HG03025 (cell line): ENCODE results near the gene AGPAT3.
"Not testable (repeated sequence)": the region's sequence is repeated elsewhere in the genome, so short reads cannot be mapped to it uniquely, and the experiment has no call there.

Experiments used
- ATAC-seq: cut with Tn5 transposase; IDR thresholded peaks from one replicate; pipeline ENCODE4 v1.9.1; 2021; ENCODE audit warnings: mild to moderate bottlenecking, moderate library complexity; ENCODE audit not compliant: unreplicated experiment, low FRiP score

Gene AGPAT3

DNA sequence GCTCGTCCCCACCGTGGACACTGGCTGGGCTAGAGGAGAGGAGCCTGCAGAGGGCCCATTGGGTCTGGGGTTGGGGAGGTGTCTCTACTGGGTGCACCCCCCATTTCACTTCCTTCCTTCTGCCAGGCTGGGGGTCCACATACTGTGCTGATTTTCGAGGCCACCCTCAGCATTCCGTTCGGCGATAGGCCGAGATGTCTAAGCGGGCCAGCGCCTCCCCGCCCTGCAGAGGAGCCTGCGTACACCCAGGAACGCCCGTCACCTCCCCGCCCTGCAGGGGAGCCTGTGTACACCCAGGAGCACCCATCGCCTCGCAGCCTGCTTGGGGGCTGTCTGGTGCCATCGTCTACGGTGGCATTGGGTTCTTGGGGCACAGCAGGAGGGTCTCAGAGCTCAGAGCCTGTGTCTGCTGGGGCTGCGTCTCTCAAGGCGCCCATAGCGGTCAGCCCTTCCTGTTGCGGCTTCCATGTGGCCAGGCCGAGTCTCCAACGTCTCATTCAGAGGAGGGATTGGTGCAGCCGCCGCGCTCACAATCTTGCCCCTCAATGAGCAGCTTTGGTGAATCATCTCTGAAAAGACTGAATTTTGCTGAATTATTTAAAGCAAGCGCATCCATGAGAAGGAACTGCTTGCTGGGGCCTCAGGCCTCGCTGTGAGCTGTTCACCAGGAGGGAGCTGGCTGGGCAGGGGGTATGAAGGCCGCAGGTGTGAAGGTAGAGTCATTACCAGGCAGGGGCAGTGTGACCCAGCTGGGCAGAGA lies 30.7 kb upstream of the AGPAT3 start:
- no peak for ATAC-seq

DNA sequence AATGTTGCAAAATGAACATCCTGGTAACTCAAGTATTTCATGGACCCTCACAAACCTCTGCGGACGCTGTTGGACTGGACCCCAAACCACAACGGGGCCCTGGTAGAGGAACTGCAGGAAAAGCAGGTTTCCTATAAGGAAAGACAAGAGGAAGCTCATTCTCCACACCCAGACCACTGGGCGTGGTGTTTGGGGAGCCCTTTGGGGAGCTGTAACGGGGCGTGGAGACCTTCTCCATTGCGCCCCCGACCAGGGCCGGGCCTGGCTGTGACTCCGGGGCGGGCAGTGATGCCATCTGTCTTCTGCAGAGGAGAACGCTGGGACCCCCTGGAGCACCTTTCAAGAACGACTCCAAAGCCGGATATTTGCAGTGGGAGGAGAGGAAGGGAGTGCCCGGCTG lies 30.0 kb upstream of the AGPAT3 start:
- no peak for ATAC-seq

DNA sequence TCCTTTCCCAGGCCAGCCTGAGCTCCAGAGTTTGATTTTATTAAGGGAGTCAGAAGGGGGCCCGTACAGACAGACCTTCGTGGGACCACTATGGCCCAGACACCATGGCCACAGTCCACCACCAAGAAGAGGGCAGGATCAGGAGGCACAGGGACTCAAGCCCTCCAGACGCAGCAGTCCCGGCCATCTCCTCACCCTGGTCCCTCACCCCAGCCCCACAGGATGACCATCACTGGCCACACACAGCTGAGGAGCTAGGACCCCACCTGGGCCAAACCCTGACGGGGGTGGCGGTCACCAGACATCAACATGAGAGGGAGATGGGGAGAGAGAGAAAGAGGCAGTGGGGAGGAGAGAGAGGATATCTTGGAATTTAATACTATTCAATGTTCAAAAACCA lies 29.2 kb upstream of the AGPAT3 start:
- ATAC-seq: no peak

DNA sequence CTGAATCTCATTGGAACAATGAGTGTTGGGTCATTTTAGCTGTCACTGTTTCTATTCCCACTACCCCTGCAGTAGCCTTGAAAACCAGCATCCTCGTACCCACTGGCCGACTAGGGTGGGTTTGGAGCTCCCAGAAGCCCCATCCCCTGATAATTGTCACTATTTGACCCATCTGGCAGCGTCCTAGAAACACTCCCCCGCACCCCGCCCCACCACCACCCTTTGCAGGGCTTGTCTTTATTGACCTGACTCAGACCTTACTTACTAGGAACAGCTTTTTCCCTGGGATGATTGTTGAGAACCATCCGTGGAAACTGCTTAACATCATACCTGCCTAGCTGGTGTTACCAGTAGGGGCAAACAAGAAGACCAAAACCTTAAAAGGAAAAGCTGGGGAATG lies 28.4 kb upstream of the AGPAT3 start:
- ATAC-seq: no peak

DNA sequence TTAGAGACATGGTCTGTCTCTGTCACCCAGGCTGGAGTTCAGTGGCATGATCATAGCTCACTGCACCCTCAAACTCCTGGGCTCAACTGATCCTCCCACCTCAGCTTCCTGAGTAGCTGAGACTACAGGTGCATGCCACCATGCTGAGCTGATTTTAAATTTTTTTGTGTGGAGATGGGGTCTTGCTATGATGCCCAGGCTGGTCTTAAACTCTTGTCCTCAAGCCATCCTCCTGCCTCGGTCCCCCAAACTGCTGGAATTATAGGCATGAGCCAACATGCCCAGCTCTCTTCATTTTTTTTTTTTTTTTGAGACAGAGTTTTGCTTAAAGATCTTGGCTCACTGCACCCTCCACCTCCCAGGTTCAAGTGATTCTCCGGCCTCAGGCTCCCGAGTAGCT lies 24.8 kb upstream of the AGPAT3 start:
- ATAC-seq: no peak

DNA sequence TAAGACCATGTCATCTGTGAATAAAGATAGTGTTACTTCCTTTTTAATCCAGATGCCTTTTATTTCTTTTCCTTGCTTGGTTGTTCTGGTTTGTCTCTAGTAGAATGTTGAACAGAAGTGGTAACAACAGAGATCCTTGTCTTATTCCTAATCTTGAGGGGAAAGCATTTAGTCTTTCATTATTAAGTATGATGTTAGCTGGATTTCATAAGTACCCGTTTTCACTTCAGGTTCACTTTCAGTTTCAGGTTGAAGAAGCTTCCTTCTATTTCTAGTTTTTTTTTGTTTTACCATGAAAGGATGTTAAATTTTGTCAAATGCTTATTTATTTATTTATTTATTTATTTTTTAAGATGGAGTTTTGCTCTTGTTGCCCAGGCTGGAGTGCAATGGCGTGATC lies 22.3 kb upstream of the AGPAT3 start:
- ATAC-seq: no peak

DNA sequence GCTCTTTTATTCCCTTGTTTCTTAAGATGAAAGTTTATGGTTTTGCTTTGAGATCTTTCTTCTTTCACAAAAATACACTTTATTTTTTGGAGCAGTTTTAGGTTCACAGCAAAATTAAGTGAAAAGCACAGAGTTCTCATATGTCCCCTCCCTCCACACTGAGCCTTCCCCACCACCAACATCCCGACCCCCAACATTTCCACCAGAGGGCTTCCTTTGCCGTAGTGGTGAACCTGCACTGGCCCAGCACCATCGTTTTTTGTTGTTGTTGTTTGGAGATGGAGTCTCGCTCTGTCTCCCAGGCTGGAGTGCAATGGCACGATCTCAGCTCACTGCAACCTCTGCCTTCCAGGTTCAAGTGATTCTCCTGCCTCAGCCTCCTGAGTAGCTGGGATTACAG lies 20.1 kb upstream of the AGPAT3 start:
- ATAC-seq: not testable (repeated sequence)

DNA sequence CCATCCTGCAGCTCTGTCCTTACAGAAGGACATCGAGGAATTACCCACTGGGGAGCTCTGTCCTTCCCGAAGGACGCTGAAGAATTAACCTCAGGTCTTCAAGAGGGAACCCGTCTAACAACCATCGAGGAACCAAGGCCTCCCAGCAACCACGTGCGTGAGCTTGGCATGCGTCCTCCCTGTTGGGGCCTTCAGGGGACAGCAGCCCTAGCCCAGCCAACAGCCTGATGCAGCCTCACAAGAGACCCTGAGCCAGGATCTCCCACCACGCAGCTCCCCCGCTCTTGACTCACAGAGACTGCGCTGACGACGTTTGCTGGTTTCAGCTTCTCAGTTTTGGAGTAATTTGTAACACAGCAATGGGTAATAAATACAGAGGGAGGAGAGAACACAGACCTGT lies 19.6 kb upstream of the AGPAT3 start:
- no peak for ATAC-seq

DNA sequence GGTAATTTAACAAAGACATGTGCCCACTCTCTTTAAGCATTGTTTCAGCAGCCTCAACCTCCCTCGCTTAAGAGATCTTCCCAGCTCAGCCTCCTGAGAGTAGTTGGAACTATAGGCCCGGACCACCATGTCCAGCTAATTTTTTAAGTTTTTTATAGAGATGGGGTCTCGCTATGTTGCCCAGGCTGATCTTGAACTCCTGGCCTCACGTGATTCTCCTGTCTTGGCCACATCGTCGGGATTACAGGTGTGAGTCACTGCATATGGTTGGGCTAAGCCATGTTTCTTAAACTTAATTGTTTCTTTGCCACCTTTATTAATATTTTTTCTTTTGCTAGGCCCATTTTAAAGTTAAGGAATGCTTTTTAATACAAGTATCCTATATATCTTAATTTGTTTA lies 18.6 kb upstream of the AGPAT3 start:
- ATAC-seq: no peak

DNA sequence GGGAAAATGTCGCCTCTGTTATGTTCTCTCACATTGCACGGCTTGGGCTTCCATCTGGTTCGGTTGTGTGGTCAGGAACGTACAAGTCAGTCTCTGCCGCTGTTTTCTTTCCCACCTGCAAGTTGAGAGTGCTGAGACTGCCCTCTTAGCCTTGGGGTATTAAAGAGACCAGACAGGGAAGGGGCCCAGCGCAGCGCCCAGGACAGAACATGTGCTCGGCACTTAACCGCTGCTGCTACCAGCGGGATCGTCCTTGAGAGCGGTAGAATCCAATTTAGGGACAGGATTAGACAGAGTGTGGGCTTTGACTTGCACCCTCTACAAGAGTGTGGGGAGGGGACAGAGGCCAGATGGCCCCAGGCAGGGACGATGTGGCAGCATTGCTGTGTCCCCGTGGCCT lies 17.7 kb upstream of the AGPAT3 start:
- ATAC-seq: no peak

DNA sequence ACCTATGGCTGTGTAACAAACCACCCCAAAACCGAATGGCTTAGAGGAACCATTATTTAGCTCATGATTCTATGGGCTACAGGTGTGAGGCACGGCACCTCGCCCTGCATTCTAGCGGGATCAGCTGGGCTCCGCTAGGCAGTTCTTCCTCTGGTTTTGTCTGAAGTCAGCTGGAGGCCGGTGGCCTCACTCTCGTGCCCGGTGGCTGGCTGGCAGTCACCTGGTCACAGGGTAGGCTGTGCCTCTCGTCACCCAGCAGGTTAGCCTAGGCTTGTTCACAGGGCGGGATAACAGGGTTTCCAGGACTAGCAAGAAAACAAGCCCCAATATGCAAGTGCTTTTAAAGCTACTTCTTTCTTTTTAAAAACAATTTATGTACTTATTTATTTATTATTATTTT lies 16.3 kb upstream of the AGPAT3 start:
- ATAC-seq: no peak

DNA sequence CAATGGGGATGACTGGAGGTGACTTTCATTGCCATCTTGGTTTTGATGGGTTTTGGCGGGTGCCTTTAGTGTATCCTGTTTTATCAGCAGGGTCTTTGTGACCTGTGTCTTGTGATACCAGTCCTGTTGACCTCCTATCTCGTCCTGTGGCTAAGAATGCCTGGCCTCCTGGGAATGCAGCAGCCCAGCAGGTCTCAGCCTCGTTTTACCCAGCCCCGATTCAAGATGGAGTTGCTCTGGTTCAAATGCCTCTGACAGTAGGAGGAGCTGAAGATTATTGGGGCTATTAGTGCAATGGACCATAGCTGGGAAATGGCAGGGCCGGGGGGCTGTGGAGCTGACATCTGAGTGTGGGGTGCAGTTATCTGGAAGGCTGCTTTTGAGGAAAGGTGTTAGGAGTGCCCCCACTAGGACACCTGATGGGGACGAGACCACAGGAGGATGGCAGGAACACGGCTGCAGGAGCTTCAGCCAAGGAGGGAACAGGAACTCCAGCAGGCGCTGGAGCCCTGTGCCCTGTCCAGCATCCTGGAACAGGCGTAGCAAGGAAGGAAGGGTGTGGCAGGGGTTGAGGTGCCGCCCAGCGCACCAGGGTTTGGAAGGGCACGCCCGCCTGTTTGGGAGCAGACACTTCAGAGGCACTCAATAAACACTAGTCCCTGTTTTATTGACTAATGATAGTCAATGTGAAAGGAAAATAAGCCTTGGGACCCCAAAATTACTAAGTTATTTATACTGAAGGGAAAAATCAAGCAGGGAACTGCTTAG lies 15.3 kb upstream of the AGPAT3 start:
- no peak for ATAC-seq

DNA sequence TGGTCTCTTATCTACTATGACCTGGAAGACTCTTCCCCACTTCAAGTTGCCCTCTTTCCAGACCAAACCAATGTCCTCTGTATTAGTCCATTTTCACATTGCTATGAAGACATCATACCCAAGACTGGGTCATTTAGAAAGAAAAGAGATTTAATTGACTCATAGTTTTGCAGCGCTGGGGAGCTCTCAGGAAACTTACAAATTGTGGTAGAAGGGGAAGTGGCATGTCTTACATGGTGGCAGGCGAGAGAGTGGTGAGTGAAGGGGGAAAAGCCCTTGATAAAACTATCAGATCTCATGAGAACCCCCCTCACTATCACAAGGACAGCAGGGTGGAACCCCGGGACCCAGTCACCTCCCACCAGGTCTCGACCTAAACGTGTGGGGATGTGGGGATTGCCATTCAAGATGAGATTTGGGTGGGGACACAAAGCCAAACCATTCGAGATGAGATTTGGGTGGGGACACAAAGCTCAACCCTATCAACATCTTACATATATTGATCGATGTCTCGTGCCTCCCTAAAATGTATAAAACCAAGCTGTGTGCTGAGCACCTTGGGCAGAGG lies 14.2 kb upstream of the AGPAT3 start:
- ATAC-seq: no peak

DNA sequence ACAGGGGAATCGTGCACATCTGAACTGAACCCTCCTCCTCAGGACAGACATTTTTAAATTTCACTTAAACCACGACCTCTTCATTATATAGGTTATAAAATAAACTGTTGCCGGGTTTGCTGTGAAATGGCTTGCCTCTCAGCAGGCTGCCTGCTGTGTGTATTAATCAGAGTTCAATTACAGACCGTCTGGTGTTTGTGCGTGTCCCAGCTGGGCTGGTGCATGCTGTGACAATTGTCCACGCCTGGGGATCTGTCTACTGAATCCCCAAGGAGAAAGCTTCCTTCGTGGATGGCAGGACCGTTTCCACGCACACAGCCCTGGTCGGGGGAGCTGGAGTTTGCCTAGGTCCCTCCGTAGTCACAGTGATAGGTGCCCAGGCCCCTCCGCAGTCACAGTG lies 13.4 kb upstream of the AGPAT3 start:
- ATAC-seq: no peak

DNA sequence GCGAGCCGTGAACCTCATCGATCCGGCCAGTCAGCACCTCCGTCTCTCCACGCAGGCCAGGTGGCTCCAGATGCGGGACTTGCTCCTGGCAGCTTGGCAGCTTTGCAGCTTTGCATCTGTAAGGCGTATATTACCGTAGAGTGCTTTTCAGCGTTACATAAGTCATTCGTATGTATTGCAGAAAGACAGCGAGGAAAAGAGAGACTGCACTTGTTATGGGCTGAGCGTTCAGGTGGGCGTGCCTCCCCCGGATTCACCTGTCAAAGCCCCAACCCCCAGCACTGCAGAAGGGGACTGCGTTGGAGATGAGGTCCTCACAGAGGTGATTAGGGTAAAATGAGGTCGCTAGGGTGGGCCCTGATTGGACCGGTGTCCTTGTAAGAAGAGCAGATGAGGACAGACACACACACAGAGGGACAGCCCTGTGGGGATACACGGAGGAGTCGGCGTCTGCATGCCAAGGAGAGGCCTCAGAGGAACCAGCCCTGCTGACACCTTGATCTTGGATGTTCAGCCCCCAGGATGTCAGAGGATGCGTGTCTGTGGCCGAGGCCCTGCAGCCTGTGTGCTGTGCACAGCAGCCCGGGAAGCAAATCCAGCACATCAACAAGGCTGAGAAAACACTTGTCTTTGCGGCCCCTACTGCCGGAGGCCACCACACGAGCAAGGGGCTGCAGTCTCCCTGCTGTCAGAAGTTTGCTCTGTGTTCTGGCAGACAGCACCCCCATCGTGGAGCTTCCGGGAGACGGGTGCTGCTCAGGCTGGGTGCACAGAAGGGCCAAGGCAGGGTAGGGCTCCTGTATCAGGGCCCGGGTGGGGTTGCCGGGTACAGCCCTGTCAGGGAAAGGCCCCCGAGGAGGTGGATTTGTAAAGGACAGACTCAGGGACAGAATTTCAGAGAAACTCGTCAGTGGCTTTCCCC lies 10.9 kb upstream of the AGPAT3 start:
- no peak for ATAC-seq

DNA sequence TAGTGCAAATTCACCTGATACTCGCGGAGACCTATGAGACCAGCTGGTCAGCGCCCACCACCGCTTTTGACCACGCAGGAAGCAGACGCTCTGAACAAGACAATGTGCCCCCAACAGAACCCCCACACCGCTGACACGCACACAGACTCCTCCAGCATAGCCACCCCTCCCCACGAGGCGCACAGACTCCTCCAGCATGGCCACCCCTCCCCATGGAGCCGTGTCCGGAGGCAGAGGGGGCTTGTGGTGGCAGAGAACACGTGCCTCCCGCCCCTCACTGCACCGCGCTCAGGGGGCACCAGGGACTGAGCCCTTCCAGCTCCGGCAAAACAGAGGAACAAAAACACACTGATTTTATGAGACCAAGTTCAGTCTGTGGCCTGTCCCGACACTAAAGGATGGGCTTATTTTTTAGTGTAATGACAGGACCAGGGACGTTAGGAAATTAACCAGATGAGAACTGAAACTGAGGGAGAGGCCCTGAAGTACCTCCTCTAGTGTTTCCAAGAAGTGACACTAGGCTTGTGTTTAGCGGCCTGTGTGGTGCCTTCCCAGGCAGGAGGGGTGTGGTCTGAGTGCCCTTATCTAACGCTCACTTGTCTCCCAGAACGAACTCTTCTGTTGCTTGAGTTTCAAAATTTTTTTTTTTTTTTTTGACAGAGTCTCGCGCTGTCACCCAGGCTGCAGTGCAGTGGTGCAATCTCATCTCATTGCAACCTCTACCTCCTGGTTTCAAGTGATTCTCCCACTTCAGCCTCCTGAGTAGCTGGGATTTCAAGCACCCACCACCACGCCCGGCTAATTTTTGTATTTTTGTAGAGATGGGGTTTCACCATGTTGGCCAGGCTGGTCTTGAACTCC lies 10.0 kb upstream of the AGPAT3 start:
- ATAC-seq: no peak

DNA sequence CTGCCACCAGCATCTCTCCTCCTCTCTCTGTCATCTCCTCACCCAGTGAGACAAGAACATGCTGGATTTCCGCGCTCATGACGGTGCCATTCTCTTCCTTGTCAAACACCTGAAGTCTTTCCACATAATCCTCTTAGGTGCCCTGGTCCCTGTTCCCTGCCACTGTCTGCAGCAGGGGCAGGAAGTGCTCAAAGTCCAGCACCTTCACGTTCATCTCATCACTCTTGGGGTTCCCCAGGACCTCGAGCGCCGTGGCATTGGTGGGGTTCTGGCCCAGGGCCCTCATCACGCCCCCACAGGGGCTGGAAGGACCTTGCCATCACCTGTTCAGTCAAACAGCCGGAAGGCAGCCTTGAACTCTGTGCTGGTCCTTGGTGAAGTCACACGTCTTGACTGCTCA lies 9.1 kb upstream of the AGPAT3 start:
- no peak for ATAC-seq

DNA sequence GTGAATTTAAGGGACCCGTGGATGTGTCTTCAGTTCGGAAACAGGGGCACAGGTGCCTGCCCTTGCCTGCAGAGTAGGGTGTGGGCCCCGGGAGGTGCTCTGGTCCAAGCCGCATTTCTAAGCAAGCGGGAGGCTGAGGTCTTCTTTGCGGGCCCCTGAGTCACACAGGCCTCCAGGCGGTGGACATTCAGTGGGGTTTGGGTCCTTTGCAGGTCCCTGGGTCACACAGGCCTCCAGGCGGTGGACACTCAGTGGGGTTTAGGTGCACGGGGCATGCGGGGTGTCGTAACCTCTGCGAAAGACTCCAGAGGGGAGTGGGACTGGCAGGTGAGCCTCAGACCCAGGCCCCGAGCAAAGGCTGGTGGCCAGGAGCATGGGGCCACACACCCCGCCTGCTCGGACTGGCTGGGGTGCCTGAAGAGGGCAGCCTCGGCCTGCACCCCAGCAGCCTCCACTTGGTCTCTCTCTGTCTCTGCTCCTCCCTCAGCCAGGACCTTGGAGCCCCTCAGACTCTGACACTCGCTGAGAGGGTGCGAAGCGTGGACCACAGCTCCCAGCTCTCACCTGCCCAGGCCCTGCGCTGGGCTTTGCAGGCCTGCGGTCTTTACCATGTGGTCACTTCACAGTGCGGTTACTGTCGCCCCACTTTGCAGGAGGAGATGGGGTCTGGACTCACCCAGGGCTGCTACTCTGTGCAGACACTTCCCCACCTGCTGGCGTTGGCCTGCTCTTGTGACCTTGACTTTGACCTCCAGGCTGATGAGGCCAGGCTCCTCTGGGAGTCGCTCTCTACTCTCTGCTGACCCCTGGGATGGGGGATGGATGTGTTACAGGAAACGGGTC lies 6.0 kb upstream of the AGPAT3 start:
- no peak for ATAC-seq

DNA sequence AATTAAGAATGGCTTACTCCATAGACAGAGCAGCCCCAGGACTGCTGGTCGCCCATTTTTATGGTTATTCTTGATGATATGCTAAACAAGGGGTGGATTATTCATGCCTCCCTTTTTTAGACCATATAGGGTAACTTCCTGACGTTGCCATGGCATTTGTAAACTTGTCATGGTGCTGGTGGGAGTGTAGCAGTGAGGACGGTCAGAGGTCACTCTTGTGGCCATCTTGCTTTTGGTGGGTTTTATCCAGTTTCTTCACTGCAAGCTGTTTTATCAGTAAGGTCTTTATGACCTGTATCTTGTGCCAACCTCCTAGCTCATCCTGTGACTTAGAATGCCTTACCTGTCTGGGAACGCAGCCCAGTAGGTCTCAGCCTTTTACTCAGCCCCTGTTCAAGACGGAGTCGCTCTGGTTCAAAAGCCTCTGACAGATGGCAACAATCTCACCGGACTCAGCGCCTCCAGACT lies 5.2 kb upstream of the AGPAT3 start:
- no peak for ATAC-seq
